Right renal pelvis (tissue), 4 donors: ENCODE measurements around the gene FAM241B. TPM values are rescaled to one million over a fixed set of nuclear protein-coding genes. Genes with fewer than 3 reads are reported as not detected.
A peak's percentile ranks its signal among the peaks of the same experiment; 100 is the strongest.

Source experiments
- DNase-seq, 4 donors: peaks; one replicate each; pipeline ENCODE4 v3.0.0-alpha.2; 2013; ENCODE audit warnings: low read depth in 4 of 4, low spot score in 3 of 4, missing footprints in 1 of 4
- polyA plus RNA-seq, 4 donors: library from polyadenylated mRNA; unstranded; fragments of 120-200 nt; gene quantifications; one replicate each; pipeline ENCODE4 v1.2.1, GENCODE V29; 2013; ENCODE audit not compliant: insufficient read length in 4 of 4

The FAM241B gene
- polyA plus RNA-seq, 4 donors: 7.7 to 11.6 (median 9.6) TPM

DNA sequence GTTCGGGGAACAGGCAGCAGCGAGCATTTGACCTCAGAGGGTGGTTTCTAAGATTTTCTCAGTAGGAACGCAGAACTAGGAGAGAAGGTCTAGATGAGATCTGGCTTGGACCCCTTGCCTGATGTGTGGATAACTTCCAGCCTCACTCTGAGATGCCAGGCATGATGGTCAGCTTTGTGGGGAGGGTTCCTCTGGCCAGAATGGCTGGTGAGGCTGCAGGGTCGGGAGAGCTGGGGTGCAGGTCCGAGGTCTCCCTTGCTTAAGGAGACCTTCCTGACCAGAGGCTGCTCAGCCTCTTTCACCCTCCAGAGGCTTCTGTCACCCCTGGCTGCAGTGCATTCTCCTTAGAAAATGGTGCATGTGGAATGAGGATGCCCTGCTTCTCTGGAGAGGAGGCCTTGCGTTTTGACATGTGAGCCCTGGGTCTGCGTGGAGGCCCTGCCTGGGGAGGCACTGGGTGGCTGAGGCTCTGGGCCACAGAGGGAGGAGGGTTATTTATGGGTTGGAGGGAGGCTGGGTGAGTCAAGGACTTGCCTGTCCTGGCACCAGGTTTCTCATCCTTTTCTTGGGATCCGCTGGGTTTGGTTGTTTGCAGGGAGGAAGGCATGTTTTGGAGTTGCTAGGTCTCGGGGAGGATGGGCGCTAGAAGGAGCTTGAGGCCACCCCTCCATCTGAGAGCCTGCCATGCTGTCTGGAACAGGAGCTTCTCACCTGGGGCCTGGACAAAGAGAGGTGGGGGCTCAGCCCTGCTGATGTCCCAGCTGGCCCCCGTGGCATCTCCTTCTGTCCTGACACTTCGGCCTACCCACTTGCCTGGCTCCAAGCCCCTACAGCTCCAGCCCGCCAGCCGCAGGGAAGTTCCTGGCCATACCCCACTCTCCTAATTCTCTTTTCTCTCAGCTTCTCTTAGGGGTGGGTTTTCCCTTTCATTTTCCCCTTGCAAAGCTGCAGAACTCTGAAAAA lies 3.9 kb downstream of the FAM241B start:
- no peak for DNase-seq

DNA sequence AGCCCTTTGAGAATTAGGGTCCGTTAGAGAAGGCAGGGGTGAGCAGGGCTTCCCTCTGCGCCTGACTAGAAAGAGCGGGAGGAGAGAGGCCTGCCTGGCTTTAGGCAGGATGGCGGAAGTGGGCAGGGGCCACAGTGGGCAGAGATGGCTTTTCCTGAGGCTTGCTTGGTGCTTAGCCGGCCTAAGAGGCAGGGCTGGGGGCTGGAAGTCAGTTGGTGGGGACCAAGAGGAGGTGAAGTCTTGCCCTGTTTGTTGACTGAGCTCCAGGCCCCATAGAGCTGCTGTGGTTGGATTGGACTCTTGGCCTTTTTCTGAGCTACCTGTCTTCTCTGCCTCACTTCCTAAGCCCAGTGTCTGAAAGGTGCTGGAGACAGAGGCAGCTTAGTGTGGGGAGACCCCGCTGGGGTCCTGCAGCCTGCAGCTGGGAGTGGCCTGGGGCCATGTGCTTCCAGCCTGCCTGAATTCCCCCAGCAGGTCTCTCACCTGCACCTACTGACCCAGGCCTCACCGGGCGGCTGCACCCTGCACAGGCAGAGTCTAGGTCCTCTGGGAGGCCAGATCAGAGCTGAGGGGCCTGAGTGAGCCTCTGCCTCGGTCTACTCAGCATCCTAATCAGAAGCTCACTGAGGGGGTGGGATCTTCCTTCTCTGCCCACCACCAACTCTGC lies 4.8 kb downstream of the FAM241B start:
- no peak for DNase-seq

DNA sequence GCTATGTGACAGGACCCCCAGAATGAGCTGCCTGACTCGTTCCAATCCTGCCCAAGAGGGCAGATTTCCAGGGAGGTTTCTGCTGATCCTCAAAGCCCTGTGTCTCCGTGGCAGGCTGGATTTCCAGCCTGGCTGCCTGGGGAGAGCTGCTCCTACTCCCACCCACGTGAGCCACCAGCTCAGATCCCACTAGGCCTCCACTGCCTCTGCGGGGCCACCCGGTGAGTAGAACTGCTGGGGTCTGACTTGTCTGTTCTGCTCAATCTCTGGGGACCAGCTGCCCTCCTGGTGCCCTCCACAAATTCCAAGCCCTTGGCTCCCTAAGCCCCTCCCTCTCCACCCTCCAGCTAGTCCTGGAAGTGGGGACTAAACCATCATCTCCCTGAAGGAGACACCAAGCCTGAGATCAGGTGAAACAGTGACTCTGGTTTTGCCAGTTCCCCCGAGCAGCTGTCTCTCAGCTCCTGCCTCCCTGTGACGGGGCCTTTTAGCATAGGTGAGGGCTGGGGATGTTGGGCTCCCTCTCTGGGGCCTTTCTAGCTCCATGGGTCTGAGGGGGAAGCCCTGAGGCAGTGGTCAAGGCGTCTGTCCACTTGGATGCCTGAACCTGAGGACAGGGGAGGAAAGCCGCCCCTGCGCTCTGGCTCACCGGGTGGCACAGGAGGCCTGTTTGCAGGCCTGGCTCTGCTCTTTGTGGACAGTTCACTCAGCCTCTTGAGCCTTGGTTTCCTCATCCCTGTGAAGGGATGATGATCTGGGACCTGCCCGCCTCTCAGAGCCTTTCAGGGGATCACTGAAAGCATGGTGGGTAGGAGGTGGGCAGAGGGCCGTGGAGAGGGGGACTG lies 5.6 kb downstream of the FAM241B start:
- DNase-seq: no peak

DNA sequence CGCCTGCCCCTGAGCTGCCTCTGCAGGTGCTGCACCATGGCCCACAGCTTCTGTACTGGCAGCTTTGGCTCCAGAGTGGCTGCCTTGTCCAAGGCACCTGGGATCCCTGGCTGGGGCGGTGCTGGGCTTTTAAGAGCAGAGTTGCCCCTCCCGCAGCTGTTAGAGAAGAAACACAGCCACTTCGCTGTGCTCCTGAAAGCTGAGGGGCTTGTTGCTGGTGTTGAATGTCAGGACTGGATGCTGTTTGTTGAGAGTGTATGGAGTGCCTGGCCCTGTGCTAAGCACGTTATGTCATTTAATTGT lies 6.2 kb downstream of the FAM241B start:
- DNase-seq: no peak

DNA sequence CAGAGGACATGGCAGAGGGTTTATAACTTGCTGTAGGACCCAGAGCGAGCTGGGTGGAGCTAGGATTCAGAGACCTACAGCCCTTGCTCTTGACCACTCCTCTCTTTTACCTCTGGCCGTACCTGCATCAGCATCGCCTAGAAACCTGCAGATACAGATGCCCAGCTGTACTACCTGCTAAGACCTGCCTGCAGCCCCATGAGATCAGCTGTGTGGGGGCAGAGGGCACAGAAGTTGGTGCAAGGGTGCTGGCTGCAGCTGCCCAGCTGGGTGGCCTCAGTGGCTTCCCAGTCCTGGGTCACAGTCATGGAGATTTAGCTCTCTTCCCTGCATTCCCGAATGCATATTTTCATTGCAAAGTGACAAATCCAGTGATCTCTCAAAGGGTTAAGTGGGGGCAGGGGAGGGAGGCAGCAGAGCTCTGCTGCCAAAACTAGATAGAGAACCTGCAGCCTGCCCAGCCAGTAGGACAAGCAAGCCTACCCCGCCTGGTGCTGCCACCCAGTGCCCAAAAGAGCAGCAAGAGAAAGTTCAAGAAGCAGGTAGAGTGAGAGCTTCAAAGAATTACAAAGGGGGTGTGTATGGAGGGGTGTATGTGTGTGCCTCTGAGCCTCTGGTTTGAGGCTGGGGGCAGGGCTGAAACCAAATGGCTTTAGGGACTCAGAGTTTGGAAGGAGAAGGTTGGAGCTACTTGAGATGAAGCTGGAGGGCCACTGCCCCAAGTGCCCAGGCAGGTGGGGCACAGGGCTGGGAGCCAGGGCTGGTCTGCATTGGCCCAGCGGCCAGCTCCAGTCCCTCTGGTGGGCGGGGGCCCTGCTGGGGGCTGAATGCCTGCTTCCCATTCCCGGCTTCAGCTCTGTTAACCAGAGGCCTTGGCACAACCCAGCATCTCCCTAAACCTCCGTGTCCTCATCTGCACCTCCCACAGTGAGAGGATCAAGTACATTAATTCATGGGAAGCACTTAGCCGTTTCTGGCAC lies 6.9 kb downstream of the FAM241B start:
- DNase-seq: no peak

DNA sequence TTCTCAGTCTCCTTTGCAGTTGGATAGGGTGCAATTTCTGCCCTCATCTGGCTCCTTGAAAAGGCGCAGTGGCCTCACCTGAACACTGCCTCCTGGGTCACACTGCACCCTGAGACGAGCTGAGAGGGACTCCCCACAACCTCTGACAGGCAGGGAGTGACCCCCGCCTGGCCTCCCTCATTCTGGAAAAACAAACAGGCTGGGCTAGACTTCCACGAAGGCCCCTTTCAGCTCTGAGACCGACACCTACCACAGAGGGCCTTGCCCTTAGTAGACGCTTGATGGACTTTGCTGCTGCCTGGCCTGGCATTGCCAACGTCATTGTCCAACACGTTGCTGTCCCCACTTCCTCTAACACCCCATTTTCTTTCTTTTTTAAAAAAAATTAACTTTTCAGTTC lies 8.6 kb downstream of the FAM241B start:
- DNase-seq: no peak

DNA sequence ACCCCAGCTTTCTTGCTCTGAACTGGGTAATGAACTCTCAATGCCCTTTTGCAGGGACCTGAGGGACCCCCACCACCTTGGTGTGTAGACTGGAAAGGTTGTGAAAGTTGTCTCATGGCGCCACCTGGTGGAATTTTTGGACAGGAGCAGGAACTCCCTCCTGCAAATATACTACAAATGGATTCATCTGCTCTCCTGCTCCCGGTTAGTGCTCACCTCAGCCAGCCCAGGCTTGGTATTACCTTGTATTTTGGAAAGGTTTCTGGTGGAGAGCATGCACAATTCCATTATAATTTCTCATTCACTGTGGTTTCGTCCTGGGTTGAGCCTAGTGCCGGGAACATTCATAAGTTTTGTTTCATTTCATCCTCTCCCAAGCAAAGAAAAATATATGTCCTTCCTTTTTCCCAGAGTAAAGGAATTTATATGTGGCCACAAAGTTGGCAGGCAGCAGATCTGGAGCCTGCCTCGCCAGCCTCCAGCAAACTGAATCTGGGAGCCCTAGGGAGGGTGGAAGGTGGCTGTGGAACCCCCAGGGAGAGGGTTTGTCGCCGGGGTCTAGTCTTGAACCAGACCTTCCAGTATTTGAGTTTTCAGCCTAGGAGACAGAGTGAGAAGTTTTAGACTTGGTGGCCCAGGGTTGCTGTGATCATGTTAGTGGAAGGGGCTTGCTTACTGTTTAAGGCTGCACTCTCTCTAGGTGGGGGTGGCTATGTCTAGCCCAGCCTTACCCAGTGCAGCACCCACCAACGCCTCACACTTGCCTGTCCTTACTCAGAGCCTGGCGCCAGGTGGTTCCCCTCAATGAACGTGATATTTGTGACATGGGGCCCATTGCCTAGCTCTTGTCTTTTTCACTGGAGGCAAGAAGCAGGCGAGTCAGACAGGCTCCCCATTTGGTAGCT lies 9.5 kb downstream of the FAM241B start:
- DNase-seq: peak in 3 of 4 donors; percentile 61 to 62 (median 62)

DNA sequence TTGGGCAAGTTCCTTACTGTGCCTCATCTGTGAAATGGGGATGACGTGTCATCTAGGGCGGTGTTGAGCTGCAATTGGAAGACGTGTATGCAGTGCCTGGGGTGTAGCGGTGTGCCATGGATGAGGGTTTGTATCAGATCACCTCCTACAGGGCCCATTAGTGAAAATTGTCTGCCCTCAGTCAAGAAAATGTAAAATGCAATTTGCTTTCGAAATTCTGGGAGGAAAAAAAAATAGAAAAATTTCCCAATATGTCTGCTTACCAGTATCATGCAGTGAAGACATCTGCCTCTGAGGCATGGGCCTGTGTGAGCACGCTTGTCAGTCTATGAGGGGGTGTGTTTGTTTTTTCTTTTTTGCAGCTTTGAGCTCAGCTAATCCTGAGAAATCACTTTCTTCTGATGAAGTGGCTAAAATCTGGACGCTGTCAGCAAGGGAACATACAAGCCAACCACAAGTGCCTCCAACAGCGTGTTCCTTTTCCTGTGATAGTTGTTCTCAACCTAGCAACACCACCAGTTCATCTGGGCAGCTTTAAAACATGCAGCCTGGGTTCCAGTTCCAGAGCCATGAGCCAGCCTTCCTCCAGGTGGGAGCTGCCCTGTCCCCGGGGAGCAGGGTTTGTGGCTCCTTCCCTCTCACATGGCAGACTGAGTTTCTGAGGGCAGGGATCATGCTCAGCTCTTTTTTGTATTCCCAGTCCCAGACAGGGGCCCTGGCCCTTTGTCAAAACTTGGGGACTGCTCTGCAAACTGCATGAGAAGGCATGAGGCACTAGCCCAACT lies 10.3 kb downstream of the FAM241B start:
- no peak for DNase-seq

DNA sequence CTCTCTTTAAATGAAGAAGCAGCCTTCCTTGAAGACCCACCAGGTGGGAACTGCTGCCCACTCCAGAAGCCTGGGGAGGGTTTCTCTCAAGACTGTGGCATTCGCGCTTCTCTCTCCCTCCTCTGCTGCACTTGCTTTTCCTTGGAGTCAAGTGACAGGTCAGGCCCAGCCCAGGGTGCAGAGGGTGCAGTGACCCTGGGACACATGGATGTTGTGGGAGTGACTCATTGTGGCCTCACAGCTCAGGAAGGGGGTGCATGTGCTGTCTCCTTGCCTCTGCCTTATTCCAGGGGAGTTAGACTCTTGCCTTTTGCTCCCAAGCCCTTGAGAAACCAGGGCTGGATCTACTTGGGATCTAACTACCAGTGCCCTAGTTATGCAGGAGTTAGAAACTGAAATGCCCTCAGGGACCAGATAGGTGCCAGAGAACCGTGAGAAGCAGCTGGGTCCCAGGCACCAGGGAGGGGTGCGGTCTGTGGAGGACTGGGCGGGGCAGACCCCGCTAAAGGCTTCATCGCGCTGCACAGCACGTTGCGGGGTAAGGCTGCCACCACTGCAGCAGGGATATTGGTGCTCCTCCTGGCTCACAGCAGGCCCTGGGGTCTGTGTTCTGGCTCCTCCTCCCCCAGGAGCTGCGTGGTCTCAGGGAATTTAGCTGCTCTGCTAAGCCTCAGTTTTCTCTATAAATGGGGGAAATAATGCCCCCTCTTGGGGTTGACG lies 11.4 kb downstream of the FAM241B start:
- no peak for DNase-seq

DNA sequence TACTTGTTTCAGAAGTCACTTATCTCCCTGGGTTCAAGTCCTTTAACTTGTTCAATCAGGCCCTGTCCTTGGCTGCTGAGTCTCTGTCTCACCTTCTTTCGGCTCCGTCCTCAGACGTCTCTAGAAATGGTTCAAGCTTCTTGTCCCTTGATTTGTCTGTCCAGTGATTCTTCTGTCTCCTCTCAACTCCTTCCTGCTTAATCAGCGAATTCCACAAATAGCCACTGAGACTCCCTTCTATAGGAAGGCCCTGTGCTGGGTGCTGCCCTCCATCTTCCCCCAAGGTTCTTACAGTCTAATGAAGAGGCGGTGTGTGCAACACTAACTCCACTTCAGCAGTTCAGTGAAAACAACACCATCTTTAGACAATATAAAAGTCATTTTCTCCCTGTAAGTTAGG lies 12.7 kb downstream of the FAM241B start:
- no peak for DNase-seq

DNA sequence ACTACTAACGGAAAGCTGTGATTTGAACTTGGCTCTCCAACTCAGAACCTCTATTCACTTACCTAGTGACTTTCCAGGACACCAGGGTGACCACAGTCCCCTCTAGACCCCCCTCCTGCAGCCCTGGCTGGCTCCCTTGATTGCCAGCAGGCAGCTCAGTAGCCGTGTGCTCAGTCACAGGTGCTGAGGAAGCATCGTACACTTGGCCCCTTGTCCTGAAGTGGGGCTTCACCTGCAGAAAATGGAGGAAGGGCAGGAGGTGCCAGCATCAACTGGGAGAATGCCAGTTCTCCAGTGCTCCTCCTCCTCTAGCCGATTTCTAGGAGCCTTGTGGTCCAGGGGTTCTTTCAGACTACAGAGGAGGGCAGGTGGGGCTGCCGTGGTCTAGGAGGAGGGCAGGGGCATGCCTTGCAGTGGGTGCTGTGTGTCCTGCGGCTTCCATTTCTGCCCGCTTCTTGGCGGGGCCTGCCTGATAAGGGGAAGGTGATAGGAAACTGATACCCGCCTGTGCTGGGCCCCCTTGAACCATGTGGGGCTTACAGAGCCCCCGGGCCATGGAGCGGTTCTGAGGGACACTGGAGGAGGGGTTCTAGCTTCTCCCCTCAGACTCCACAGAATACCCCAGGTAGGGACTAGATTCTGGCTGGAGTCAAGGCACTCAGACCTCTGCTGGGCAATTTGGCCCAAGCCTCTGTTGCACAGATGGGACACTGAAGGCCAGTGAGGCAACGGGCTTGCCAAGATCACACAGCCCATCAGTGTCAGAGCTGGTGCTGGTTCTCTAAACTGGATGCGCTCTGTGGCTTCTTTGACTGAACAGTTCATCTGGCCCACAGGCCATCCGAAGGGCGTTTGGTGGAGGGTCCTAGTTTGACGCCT lies 14.0 kb downstream of the FAM241B start:
- DNase-seq: no peak

DNA sequence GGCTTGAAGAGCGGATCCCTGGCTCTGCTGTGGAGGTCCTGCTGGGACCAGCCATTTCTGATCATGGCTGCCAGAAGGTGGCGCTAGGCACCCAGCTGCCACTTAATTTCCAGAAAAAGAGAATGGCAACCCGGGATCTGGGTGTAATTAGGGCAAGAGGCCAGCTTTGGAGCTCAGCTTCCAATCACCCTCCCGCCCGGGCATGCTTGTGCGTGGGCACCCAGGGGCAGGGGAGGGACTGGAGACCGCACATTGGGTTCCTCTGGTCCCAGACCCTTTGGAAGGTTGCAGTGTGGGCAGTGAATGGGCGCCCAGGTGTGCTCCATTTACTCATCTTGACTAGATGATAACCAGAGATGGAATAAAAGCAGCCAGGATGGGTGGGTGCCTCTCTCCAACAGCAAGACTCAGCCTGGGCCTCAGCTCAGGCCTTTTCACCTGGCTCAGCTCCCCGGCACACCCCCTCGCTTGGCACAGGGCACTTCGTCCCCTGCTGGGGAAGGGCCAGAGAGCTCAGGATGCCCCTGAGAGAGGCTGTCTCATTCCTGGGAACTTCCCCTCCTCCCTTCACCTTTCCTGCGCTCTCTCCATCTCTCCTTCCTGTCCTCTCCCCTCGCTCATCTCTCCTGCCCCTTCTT lies 14.7 kb downstream of the FAM241B start:
- DNase-seq: peak in 2 of 4 donors; percentile 44 to 59

DNA sequence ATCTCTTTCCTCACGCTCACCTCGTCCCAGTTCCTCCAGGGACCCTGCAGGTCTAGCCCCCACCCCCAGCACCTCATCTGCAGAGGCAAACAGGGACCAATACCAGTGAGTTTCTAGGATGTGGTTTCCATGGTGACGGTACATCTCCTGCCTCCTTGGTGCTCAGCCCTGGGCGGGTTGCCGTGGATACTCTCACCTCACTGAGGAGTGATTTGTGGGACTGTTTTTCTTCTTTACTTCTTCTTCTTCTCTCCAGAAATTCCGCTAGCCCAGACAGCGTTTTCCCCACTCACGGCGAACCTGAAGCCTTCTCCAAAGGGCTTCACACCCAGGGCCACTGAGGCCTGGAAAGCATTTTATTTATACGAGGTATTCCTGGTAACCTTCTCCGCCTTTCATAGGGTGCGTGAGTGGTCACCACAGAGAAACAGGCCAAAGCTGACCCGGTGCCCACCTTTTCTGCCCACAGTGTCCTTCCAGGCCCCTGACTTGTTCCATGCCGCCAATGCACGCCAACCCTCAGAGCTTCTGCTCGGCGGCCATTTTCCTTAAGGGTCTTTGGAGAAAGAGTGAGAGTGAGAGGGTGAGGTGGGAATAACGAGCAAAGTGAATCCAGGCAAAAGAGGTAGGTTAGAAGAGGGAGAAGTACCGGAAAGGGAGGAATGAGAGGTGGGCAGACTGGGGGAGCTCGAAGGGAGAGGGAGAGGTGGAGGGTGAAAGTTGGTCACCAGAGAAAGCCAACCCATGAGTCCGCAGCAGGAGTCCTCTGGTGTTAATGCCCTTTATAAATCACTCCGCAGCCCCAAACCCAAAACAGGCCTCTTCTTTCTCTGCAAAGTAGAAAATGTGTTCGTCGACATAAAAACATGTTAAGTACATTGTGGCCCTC lies 15.5 kb downstream of the FAM241B start:
- DNase-seq: no peak

DNA sequence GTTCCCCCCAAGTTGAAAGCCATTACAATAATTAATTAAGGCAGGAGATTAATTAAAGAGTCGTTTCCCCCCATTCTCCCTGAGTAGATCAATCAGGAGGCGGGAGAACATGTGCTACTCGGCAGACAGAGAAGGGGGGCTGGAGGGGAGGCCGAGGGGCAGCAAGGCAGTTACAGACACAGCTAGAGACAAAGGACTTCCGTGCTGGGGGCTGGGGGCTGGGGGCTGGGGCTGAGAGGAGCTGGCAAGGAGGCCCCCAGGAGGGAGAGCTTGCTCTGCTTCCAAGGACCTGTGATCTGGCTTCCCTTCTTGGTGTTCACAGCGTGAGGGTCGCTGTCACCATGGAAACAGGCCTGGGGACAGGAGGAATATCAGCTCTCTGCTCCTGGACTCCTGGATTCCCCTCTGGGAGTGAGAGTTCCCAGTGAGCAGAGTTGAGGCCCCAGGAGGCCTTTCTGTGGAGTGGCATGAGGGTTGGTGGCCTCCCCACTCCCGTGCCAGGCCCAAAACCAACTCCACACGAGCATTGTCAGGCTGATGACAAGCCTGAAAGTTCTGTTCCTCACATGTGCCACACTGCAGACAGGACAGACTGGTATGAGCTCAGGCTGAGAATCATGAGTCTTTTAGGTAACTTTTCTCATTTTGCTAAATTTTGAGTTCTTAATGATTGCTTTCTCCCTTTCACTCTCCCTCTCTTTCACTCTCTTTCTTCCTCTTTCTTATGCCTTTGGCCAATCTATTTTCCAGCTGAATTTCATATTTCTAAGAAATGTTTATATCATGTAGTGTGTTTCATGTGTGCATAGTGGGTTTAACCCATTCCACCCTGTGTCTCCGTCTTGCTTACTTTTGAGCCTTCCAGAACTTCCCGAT lies 16.4 kb downstream of the FAM241B start:
- DNase-seq: no peak
